ENCODE results near the gene ADGRD2. TPM values are rescaled to one million over a fixed set of nuclear protein-coding genes. Genes with fewer than 3 reads are reported as not detected.

The ADGRD2 gene
- total RNA-seq, 1 donor from 2014 or later, result not detected

GRCh38 chr9:124480621-124480981 lies 30.4 kb downstream of the ADGRD2 start:
- DNase-seq, result no peak

- no peak for DNase-seq
These were observed 30.9 kb downstream of the ADGRD2 start for GRCh38 chr9:124481115-124481514.

DNA sequence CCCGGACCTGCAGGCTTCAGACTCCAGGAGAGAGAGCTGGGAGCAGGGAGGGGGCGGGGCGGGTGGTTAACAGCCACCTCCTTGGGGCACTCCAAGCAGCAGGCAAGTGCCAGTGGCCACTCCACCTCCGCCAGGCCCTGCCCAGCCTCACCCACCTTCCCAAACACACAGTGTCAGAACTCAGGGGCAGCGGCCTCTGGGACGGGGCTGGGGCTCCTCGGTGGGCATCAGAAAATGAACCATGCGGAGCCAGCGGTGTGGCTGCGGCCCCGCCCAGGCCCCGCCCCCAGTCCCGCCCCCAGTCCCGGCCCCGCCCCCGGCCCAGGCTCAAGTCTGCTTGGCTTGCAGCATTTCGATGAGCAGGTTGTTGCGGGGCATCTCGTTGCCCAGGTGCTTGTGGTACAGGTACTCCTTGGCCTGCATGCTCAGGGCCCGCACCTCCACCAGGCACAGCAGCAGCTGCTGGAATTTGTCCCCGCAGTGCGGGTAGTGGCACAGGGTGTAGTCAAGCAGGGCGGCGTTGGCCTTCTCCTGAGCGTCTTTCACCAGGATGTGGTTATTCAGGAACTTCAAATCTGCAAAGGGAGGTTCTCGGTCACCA lies 32.3 kb downstream of the ADGRD2 start:
- DNase-seq, result no peak

DNA sequence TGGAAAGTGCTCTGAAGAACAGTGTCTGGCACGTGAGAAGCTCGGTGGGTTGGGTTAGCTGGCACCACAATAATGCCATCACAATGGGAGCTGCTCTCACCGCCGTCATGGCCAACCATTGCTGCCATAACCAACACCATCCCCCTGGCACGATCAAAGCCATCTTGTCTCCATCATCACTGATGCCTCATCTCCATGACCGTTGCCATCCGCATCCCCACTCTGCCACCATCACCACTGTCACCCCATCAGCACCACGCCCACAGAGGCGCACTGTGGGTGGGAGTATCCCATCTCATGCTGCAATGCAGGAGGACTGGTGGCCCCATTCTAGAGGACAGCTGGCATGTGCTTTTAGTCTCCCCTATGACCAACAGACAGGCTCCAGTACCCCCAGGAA lies 33.2 kb downstream of the ADGRD2 start:
- DNase-seq, result no peak

- DNase-seq, result no peak
These were observed 35.0 kb downstream of the ADGRD2 start for GRCh38 chr9:124485201-124485600.

DNA sequence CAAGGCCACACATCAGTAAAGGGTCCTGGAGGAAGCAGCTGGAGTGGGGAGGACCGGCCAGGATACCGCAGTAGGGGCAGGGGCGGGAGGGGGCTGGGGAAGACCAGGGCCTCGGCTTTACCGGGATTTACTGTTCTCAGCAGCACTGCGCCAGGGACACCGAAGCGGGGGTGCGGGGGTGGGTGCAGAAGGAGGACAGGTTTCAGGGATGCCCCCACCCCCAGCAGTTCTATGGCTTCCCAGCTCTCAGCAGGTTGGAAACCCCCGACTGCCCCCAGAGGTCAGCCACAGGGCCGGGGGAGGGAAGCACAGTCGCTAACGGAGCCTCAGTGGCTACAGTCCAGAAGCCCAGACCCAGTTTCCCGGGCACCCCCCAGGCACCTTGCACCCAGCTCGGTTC lies 35.7 kb downstream of the ADGRD2 start:
- DNase-seq, result no peak

DNA sequence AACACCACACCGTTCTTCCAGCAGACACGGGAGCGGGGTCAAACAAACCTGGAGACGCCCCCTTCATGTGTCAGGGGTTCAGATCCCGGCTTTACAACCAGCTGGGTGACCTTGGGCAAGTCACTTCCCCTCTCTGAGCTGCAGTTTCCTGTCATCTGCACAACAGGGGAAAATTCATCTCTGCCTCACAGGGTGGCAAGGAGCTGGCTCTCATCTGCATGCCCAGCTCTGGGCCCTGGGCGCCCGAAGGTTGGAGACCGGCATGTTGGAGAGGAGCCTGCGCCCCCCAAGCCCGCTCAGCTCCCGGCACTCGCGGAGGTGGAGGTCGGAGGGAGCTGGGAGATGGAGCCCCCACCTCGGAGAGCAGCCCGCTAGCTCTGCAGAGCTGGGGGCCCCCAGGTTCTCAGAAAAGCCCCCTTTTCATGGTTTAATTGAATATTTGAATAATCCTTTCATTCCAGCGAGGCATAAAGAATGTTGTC lies 36.6 kb downstream of the ADGRD2 start:
- no peak for DNase-seq

DNA sequence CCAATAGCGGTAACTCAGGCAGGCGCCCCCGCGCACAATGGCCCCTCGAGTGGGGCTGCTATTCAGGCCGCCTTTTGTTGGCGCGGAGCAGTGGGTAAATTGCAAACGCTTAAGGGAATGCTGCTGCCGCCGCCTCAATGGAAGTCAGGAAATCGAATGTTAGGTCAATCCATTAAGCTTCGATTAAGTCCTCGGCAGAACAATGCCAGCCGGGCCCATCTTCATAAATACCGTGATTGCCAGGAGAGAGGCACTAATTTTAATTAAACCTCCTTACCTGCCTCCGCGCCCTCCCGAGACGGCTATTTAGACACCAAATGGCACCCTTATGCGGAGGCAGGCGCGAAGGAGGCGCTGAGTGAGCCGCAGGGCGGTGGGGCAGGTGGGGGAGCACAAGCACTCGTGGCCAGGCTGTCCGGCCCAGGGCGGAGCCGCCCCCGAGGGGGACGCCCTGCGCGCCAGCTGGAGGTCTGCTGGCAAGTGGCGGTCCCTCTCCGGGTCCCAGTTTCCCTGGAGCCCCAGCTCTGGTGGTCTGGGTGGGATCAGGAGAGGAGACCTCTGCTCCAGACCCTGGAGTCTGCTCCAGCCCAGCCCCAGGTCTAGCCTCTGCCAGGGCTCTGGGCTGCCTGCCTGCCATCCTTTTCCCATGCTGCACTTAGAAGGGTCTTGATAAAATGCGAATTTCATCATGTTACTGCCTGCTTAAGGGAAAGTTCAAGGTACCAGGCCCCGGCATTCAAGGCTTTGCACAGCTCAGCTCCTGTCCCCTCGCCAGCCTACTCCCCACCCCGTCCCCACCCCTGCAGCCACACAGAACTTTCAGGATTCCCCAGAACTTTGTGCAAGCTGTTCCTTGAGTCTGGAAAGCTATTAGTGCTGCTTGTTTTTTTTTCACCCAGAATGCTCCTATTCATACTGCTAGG lies 37.3 kb downstream of the ADGRD2 start:
- DNase-seq, result no peak

DNA sequence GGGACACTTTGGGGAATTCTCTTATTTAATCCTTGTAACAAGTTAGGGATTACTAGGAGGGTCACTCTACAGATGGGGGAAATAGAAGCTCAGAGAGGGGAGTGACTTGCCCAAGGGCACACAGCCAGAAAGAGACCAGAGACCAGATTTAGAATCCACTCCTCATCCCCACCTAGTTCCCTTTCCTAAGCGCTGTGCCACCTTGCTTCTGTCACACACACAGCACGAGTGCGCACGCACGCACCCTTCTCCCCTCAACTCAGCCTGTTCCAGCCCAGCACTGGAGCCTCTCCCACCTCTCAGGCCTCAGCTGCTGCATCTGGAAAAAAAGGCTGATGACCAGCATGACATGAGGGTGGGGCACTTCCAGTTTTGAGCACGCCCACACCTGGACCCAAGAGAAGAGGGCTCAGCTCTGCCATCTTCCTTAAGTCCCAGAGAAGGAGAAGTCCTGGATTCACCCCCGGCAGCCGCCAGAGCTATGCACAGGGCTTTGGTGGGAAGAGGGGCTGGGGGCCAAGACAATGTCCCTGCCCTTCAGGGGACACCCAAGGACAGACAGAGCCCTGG lies 38.5 kb downstream of the ADGRD2 start:
- no peak for DNase-seq

DNA sequence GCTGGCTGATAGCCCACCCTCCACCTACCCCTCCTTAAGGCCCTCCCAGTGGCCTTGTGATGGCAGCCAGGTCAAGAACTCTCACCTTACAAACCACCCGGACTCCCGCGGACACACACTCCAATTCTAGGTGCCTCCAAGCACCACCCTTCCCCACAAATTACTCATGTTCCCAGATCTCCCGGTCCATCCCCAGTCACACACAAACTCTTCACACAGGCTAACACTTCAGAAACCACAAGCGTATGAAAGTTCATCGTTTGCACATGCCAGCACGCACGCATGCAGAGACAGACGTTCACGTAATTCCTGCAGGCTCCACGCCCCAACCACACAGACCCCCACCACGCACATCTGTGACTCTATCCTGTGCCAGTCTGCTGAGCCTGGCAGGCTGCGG lies 39.0 kb downstream of the ADGRD2 start:
- DNase-seq, result peak; percentile 47

- DNase-seq, result no peak
These were observed 39.8 kb downstream of the ADGRD2 start for GRCh38 chr9:124490004-124490403.

GRCh38 chr9:124491049-124491975 lies 41.1 kb downstream of the ADGRD2 start:
- no peak for DNase-seq

DNA sequence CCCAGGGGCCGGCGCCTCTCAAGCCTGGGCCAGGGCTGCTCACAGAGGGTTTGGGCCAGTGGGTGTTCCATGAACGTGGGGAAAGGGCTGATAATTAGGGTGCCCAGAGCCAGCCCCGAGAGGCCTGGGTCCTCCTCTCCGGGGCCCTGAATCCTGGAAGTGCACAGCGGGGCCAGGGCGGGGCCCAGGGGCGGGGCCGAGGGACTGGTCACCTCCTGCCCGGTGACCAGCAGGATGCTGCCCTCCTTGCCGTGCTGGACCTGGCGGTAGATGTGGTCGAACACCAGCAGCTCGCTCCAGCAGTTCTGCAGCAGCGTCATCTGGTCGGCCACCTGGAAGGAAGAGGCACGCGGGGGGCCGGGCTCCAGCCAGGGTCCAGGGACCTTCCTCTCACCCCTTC lies 42.6 kb downstream of the ADGRD2 start:
- no peak for DNase-seq

GRCh38 chr9:124493218-124493617 lies 43.0 kb downstream of the ADGRD2 start:
- DNase-seq, result no peak

DNA sequence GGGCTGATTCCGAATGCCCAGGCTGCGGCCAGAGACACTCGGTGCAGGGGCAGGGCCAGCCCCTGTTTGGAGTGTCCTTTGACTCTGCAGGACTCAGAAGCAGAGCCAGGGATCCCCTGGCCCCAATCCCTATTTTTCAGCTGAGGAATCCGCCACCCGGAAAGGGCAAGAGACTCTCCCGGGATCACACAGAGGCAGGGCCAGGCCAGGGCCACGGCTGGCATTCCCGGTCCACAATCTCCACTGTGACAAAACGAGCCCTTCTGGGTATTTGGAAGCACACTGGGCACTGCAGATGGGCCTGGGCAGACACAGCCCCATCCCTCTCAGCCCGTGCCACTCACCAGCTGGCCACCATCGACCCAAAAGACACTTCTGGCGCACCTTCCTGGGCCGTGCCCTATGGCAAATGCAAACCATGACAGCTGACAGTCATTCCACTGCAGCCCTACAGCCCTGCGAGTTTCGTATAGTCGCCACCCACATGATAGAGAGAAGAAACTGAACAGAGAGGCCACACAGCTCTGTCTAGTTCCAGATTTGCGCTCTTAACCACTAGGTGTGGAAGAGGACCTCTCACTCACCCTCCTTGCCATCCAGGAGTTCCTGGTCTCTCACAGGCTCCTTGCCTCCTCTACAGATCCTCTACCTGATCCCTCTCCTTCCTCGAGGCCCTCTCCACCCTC lies 43.7 kb downstream of the ADGRD2 start:
- no peak for DNase-seq

GRCh38 chr9:124495126-124496074 lies 45.1 kb downstream of the ADGRD2 start:
- DNase-seq, result no peak

- DNase-seq, result no peak
These were observed 45.8 kb downstream of the ADGRD2 start for GRCh38 chr9:124496075-124496449.

GRCh38 chr9:124496463-124496862 lies 46.2 kb downstream of the ADGRD2 start:
- no peak for DNase-seq

DNA sequence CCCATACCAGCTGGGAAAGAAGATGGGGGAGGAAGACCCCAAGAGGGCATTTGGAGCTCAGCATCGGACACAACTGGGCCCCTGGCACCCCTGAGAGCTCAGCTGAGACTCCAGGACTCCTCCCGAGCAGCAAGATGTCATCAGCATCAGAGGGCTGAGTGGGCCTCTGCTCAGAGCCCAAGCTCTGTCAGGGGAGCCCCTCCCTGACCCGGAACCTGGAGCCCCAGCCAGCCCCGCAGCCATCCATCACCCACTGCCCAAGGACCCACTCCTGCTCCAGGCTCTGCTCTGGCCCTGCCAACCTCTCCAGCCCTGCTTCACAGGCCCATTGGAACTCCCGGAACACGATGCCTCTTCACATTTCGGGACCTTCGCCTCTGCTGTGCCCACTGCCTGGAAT lies 47.2 kb downstream of the ADGRD2 start:
- no peak for DNase-seq

DNA sequence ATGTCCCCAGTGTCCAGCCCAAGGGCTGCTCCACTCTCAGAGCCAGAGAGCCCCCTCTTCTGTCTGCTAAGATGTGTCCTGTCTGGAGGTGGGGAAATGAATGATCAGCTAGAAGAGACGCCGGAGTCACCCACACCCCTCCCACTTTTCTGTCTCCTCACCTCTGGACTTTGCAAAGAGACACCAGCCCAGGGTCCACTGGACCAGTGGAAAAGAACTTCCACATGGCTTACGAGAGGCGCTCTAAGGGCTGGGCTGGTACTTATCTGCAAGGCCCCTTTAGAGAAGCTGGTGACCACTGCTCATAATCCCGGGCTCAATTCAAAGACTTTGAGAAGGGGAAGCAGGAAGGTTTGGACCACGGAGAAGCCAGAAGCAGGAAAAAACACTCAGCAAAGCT lies 47.8 kb downstream of the ADGRD2 start:
- no peak for DNase-seq

Data from skin of body (tissue), 2 donors.